Measurements from ENCODE around the gene SLC12A4. TPM values are rescaled to one million over a fixed set of nuclear protein-coding genes. Genes with fewer than 3 reads are reported as not detected.
"Not testable (repeated sequence)": the region's sequence is repeated elsewhere in the genome, so short reads cannot be mapped to it uniquely, and the experiment has no call there.

The SLC12A4 gene
- polyA plus RNA-seq, 3 donors: 28.8 to 38.9 (median 35.6) TPM

DNA sequence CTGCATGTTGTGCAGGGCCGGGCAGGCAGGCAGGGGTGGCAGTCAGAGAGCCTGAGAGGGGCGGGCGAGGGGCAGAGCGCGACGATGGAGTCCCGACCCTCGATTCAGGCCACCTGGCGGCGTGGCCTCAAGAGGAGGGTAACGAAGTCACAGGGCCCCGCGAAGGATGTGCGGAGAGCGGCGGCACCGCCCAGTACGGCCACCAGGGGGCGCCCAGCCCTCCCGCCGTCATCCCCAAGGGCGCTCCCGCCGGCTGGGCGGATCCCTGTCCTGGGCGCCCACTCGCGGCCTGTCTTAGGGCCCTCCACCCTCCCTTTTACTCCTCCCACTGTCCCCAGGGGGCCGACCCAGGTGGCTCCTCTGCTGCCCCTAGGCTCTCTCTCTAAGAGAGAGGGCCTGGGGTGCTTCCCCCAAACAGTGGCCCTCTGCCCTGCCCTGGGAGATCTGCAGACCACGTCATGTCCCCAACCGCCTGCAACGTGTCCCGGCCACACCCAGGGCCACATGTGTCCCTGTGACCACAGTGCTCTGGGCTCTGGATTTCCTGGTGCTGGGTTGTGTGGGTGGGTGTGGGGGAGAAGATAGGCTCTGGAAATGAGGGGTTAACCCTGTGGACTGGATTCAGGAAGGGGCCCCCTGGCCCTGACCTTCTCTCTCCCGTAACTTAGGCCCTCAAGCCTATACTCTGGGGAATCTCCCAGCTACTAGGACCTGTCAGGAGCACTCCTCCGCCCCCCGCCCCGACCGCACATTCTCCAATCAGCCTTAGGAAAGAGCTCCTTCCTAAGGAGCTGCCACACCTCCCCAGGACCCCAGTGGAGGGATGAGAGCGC, 25.0 kb upstream of the SLC12A4 start:
- DNase-seq (ENCODE audit: extremely low read depth in 1 of 11, low read depth in 9 of 11, low spot score in 4 of 11): peak in 7 of 11 donors; percentile 13 to 67 (median 59)

DNA sequence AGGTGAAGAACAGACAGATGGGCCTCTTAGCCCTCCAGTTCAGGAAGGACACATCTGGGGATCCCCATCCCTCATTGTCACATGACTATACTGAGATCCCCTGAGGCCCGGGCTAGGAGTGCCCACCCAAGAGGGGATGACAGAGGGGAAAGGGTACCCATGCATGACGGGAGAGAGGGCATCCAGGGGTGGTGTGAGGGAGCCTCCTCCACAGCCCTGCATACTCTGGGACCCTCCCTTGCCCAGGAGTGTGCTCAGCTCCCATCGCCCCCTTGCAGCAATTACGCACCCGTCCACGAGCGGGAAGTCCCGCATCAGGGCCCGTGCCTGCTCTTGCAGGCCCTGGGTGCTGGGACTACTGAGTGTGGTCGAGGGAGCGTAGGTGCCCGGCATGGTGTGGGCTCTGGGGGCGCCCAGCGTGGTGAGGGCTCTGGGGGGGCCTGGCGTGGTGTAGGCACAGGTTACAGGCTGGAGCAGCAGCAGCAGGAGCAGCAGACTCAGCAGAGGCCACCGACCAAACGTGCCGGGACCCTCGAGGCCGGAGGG, 24.3 kb upstream of the SLC12A4 start:
- no peak for DNase-seq (ENCODE audit: extremely low read depth in 1 of 11, low read depth in 9 of 11, low spot score in 4 of 11)

DNA sequence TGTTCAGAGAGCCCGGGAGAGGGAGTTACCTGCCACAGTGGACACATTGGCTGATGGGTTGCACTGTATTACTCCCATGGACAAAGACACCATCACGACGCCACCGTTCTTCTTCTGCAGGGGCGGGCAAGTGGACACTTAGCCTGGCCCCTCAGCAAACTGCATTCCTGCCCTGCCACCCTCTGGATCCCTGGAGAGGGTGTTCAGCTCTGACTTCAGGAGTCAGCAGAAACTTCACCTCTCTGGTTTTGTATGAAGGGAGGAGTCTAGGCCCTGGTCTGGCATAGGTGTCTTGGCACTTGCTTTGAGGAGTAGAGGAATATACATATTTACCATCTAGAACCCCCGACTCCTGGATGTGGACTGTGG, 21.6 kb upstream of the SLC12A4 start:
- no peak for DNase-seq (ENCODE audit: extremely low read depth in 1 of 11, low read depth in 9 of 11, low spot score in 4 of 11)

DNA sequence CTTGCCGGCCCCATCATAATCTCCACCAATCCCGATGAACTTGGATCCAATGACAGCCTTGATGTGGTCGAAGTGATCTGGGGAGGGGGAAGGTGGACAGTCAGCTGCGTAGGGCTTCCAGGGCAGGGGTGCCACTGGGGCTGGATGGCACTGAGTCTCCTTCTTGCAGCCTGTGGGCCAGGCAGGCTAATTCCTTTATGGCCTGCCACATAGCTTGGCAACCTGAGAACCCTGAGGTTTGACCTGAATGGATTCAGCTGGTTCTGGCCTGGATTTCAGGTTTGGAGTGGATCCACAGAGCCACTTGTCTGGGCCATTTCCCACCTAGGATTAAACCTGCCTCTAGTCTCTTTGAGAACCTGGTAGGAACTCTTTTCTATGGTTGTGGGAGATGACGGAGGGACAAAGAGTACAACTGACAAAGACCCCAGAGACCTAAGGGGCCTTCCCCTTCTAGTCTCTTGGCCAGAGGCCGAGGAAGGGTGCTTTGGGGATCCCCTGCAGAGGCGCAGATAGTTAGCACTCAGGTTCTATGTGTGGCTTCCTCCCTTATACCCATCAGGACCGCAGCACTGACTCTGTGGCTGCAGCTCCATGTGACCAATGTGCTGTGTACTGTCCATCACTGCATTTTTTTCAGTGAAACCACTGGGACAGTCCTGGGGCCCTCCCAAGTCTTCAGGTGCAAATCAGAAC, 21.0 kb upstream of the SLC12A4 start:
- DNase-seq (ENCODE audit: extremely low read depth in 1 of 11, low read depth in 9 of 11, low spot score in 4 of 11): no peak

DNA sequence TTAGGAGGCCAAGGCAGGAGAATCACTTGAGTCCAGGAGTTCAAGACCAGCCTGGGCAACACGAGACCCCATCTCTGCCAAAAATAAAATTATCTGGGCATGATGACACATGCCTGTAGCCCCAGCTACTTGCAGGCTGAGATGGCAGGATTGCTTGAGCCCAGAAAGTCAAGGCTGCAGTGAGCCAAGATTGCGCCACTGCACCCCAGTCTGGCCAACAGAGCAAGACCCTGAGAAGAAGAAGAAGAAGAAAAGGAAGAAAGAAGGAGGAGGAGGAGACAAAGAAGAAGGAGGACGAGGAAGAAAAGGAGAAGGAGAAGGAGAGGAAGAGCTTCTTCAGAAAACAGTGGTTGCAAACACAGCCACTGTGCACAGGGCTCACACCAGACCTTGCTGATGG, 20.2 kb upstream of the SLC12A4 start:
- no peak for DNase-seq (ENCODE audit: extremely low read depth in 1 of 11, low read depth in 9 of 11, low spot score in 4 of 11)

DNA sequence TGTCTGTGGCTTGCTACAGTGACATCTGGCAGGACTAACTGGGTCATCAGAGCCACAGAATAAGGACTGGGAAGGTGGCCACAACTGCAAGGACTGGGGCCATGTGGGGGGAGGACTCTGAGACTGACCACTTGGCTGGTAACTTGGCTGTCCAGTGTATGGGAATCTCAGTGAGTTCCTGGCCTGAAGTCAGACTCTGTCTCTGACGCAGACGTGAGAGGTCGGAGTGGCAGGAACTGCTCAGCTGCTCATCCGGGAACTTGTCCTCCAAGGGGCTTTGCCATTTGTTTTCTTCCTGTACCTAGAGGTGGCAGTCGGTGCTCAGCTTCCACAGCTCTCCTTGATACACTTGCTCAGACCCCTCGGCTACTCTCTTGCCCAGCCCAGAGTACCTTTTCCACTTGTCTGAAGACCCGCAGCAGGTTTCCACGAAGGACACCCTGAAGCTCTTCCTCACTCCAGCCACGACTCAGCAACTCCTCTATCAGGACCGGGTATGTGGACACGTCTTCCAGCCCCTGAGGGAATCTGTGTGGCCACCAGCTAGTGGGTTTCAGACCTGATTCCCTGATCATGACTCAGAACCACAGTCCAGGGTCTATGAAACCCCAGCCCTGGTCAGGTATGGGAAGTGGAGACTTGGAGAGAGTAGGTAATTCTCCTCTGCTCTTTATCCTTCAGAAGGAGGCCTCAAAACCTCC, 19.2 kb upstream of the SLC12A4 start:
- DNase-seq (ENCODE audit: extremely low read depth in 1 of 11, low read depth in 9 of 11, low spot score in 4 of 11): no peak

DNA sequence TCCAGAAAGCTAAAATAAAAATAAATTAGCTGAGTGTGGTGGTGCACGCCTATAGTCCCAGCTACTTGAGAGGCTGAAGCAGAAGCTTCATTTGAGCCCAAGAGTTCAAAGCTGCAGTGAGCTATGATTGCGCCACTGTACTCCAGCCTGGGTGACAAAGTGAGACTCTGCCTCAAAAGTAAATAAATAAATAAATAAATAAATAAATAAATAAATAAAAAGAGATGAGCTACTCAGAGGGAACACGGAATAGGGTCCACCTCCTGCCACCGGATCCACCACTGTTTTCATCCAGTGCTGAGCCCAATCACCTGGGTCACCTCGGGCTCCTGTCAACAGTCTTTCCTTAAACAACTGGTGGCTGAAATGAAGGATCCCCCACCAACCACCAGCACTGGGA, 18.5 kb upstream of the SLC12A4 start:
- DNase-seq (ENCODE audit: extremely low read depth in 1 of 11, low read depth in 9 of 11, low spot score in 4 of 11): no peak

DNA sequence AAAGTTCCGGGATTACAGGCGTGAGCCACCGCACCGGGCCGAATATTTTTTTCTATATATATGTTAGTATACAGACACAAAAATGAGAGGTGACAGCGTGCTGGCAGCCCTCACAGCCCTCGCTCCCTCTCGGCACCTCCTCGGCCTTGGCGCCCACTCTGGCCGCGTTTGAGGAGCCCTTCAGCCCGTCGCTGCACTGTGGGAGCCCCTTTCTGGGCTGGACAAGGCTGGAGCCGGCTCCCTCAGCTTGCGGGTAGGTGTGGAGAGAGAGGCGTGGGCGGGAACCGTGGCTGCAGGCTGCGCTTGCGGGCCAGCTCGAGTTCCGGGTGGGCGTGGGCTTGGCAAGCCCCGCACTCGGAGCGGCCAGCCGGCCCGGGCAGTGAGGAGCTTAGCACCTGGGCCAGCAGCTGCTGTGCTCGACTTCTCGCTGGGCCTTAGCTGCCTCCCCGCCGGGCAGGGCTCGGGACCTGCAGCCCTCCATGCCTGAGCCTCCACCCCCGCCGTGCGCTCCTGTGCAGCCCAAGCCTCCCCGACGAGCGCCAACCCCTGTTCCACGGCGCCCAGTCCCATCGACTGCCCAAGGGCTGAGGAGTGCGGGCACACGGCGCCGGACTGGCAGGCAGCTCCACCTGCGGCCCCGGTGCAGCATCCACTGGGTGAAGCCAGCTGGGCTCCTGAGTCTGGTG, 13.7 kb upstream of the SLC12A4 start:
- no peak for DNase-seq (ENCODE audit: extremely low read depth in 1 of 11, low read depth in 9 of 11, low spot score in 4 of 11)

DNA sequence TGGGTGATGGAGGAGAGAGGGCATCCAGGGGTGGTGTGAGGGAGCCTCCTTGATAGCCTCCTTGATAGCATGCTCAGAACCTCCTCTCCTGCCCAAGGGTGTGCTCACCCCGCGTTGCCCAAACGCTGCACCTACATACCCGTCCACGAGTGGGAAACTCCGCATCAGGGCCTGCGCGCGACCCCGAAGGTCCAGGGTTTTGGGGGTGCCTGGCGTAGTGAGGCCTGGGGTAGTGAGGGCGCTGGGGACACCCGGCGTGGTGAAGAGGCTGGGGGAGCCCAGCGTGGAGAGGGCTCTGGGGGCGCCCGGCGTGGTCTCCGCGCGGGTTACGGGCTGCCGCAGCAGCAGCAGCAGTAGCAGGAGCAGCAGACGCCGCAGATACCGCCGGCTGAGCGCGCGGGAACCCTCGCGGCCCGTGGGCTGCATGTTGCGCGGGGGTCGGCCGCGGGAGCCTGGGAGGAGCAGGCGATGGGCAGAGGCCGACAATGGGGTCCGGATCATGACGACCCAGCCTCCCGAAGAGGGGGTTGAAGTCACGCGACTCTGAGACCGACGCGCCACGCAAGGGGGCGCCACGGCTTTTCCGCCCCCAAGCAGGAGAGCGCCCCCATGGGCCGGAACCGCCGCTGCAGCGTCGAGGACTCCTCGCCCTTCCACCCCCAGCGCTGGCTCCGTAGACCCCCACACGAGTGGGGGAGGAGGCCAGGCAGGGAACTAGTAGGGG, 11.7 kb upstream of the SLC12A4 start, which contains the start of gene DPEP3:
TSS of gene DPEP3 (minus strand) at position 545 of the 724 bp plus-strand sequence. CDS start at position 426, 119 bp downstream.
- DNase-seq (ENCODE audit: extremely low read depth in 1 of 11, low read depth in 9 of 11, low spot score in 4 of 11): no peak

DNA sequence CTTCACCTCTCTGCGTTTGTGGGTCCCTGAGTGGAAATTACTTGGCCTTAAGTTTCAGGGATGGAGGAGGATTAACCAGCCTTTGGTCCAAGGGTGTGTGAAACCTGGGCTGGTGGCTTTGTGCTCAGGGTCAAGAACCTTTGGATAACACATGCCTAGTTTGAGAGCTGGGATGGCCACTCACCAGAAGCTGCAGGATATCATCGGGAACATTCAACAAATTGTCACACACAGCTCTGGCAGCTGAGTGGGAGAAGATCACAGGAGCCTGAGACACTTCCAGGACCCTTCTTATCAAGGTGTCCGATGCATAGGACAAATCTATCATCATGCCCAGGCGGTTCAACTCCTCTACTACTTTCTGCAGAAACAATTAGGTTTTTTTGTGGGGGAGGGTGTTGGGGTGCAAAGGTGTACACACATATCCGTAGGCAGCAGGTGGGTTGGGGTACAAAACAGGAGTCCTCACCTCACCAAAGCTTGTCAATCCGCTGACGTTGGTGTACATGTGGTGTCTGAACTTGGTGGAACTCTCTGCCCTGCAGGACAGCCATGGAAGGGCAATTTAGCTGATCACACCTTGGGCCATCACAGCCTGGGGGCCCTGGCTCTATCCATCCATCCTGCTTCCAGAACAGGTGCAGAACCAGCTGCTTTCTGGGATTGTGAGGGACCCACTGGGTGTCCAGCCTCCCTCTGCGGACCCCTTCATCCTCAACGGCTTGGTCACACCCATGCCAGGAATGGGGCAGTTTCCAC, 9.2 kb upstream of the SLC12A4 start:
- DNase-seq (ENCODE audit: extremely low read depth in 1 of 11, low read depth in 9 of 11, low spot score in 4 of 11): no peak

DNA sequence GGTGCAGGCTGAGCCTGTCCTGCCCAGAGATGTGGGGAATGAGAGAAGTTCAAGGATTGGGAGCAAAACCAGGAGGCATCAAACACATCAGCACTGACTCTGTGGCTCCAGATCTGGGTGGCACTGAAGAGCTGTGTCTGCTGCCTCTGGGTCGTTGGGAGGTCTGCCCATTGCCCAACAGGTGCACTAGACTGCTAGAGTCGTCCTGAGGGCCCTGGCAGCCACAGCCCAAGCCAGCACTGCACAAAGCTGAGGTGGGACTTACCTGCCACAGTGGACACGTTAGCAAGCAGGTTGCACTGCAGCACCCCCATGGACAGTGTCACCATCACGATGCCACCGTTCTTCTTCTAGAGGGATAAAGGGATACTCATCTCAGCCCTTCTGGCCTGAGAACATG, 8.6 kb upstream of the SLC12A4 start:
- DNase-seq (ENCODE audit: extremely low read depth in 1 of 11, low read depth in 9 of 11, low spot score in 4 of 11): no peak

DNA sequence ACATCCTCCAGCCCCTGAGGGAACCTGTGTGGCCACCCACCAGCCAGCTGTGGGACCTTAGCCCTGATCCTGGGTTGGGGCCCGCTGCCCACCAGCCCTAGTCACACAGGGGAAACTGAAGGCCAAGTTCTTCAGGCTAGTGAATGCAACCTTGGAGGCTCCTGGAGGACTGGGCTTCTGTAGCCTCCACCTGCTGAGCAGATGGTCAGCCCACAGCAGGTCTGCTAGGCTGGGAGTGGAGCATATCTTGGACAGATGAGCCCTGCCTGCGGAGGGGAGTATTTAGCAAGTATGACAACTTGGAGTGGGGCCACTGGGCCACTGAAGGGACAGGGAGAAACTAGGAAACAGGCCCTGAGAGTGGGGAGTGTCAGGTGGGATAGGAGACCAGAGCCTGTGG, 7.8 kb upstream of the SLC12A4 start:
- no peak for DNase-seq (ENCODE audit: extremely low read depth in 1 of 11, low read depth in 9 of 11, low spot score in 4 of 11)

DNA sequence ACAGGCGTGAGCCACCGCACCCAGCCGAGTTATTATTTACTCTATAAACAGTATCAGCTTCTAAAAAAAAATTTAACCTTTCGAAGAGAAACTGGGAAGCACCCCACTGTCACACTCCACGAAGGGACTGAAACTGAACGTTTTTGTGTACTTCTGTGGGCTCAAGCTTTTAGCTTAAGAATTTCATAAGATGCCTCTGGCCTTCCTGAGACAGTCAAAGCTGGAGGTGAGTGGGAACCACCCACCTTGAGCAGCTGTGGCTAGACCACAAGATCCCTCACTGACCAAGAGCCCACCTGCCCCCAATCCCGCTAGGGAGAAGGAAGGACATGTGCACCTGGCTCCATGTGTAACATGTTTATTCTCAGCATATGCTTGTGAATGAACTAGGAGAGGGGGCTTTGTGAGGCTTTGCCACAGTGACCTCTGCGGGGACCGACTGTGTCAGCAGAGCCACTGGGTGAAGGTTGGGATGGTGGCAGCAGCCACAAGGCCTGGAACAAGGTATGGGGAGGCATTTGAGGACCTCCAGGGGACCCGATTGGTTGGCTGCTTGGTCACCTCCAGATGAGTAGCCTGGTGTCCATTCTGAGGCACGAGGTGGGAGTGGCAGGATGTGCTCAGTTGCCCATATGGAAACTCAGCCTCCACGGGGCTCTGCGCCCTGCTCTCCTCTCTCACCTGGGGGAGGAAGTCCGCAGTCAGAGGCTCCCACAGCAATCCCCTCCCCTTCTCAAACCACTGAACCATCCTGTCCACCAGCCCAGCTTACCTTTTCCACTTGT, 7.1 kb upstream of the SLC12A4 start:
- DNase-seq (ENCODE audit: extremely low read depth in 1 of 11, low read depth in 9 of 11, low spot score in 4 of 11): no peak

DNA sequence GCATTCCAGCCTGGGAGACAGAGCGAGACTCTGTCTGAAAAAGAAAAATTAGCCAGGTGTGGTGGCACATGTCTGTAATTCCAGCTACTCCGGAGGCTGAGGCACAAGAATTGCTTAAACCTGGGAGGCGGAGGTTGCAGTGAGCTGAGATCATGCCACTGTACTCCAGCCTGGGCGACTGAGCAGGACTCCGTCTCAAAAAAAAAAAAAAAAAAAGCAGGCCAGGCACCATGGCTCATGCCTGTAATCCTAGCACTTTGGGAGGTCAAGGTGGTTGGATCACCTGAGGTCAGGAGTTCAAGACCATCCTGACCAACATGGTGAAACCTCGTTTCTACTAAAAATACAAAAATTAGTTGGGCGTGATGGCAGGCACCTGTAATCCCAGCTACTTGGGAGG, 3.8 kb upstream of the SLC12A4 start:
- DNase-seq (ENCODE audit: extremely low read depth in 1 of 11, low read depth in 9 of 11, low spot score in 4 of 11): not testable (repeated sequence)

DNA sequence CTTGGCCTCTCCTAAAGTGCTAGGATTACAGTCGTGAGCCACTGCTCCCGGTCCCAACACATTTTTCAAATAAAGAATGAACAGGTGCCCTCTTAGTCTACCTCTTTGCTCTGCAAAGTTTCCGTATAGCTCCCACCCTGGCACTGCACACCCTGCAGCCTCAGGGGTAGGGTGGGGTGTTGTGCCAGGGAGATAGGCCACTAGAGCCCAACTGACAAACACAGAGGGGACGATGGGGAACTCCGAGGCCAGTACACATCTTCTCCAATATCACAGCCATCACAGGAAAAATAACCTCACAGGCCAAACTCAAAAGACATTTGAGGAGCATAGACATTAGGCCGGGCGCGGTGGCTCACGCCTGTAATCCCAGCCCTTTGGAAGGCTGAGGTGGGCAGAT, 2.7 kb upstream of the SLC12A4 start:
- DNase-seq (ENCODE audit: extremely low read depth in 1 of 11, low read depth in 9 of 11, low spot score in 4 of 11): no peak

DNA sequence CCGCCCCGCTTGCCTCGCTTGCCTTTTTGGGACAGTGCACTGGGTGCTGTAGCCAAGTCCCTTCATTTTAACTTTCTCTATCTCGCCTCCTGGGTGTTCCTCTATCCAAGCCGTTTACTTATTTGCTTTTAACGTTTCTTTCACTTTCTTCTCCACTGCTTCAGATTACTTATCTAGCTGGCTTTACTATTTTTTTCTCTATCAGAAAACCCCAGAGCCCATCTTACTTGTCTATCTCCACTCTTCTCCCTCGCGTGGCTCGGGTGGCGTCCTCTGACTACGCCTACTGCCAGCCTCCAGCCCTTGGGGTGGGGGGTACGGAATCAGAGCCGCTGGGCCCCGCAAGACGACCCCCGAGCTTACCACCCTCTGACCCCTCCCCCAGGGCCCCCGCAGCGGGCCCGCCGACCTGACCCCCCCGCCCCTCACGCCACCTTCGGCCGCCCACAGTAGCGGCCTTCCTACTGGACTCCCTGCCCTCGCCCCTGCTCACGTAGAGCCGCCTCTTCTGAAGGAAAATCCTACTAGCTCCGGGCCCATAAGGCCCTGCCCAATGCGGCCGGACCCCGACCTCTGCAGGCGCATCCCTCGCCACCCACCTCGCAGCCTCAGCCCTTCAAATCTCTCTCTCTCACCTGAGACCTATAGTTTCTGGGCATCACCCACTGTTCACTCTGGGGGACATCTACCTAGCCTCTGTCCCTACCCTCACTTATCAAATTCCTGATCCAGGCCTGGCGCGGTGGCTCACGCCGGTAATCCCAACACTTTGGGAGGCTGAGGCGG, 1.0 kb upstream of the SLC12A4 start:
- DNase-seq (ENCODE audit: extremely low read depth in 1 of 11, low read depth in 9 of 11, low spot score in 4 of 11): no peak

Measured in renal cortex interstitium (tissue), 11 donors.